Right lobe of liver (tissue), 6 donors: Measurements from ENCODE around the gene CPA3. TPM values are rescaled to one million over a fixed set of nuclear protein-coding genes. Genes with fewer than 3 reads are reported as not detected.

Experiments
- ATAC-seq, 4 donors: fragments of 200-7000 bp; cut with Tn5 transposase; one replicate each; pipeline ENCODE4 v1.9.1; 2020; ENCODE audit warnings: mild to moderate bottlenecking in 4 of 4, moderate library complexity in 4 of 4
- DNase-seq, 3 donors: peaks; one replicate each; pipeline ENCODE4 v3.0.0-alpha.2; 2020
- H3K27ac ChIP-seq, 3 donors: fragments of 200-600 bp; one replicate each; pipeline ENCODE4 v1.8.0; 2022
- H3K27me3 ChIP-seq, 2 donors: fragments of 200-600 bp; one replicate each; pipeline ENCODE4 v1.8.0; 2022
- H3K36me3 ChIP-seq, 4 donors: fragments of 200-600 bp; sonication (generic) in 1 of 4; one replicate each; pipeline versions ENCODE4 v1.5.1 to v1.8.0; 2017 to 2022; ENCODE audit warnings: control low read depth in 1 of 4
- H3K4me1 ChIP-seq, 4 donors: fragments of 200-600 bp; sonication (generic) in 1 of 4; one replicate each; pipeline versions ENCODE4 v1.5.1 to v1.8.0; 2017 to 2022; ENCODE audit warnings: control low read depth in 1 of 4
- H3K4me3 ChIP-seq, 3 donors: fragments of 200-600 bp; one replicate each; pipeline ENCODE4 v1.8.0; 2022
- H3K9me3 ChIP-seq, 4 donors: fragments of 200-600 bp; sonication (generic) in 1 of 4; one replicate each; pipeline versions ENCODE4 v1.5.1 to v1.8.0; 2017 to 2022; ENCODE audit warnings: control low read depth in 1 of 4
- CTCF ChIP-seq, 4 donors: fragments of 200-600 bp in 3 of 4; fragments of 450-650 bp in 1 of 4; IDR thresholded peaks; one replicate each; pipeline versions ENCODE4 v1.5.1 to v1.8.0; 2016 to 2022; ENCODE audit warnings: antibody characterized with exemption in 4 of 4, mild to moderate bottlenecking in 2 of 4
- POLR2A ChIP-seq: fragments of 450-650 bp; IDR thresholded peaks from one replicate; pipeline ENCODE4 v1.6.1; 2017; ENCODE audit warnings: antibody characterized with exemption, mild to moderate bottlenecking
- WGBS: methylation state at CpG from one replicate; pipeline ENCODE4 v1.1.6; 2018; ENCODE audit warnings: low coverage, low lambda C conversion rate; ENCODE audit not compliant: insufficient coverage; ENCODE audit errors: missing lambda C conversion rate; 5-methylcytosine and 5-hydroxymethylcytosine counted together
- intact Hi-C, 2 donors: fragments of 100-400 bp; cut with DNase I; formaldehyde crosslinking; loops; one replicate each; pipeline versions ENCODE4 v1.11.2 to v1.14.1; 2022
- total RNA-seq, 6 experiments: library from RNA; depleted of rRNA in 2 of 6; stranded (reverse); fragments of >200 nt in 2 of 6; fragmentation: NEBNext Ultra II Directional in 3 of 6; extraction: Animal tissue kit (Norgen Biotek cat#: 25700) in 3 of 6; gene quantifications; one replicate each; pipeline versions ENCODE4 v1.1.0 to v1.2.4, GENCODE V29; 2016 to 2023
- donor health status: DM: no; HTN: yes; CAD: no.
- donor health status: DM: no; HTN: no; CAD: no.
- donor health status: DM: no; HTN: no; CAD: no.
- donor health status: DM: no; HTN: yes; CAD: no.
- donor health status: DM: no; HTN: yes; CAD: no.

The CPA3 gene
- total RNA-seq, 6 experiments from 2014 or later: 0.12 to 0.27 (median 0.22) TPM; not detected in 1

- no peaks in the 10 kb centered on the region for H3K9me3 ChIP-seq
- WGBS: 39% methylated on average over 3 of the region's 3 CpGs
- intact Hi-C loops: no loop called here
- H3K27ac ChIP-seq: no peak overlapping the region
- H3K27me3 ChIP-seq: no peaks in the 10 kb centered on the region
- H3K36me3 ChIP-seq: no peaks in the 10 kb centered on the region
- ATAC-seq (no peak), DNase-seq (no peak)
- TF ChIP-seq POLR2A (no peak), CTCF (IDR thresholded peaks at IDR 0.05) (no peak)
- no peaks in the 10 kb centered on the region for H3K4me1 ChIP-seq
- H3K4me3 ChIP-seq: no peak overlapping the region
Observed at GRCh38 chr3:148924562-148924961, 59.5 kb downstream of the CPA3 start.

- intact Hi-C loops: no loop called here
- Histone ChIP-seq H3K27ac (no peak overlapping the region), H3K4me1 (no peaks in the 10 kb centered on the region), H3K27me3 (no peaks in the 10 kb centered on the region), H3K4me3 (no peak overlapping the region), H3K36me3 (no peaks in the 10 kb centered on the region), H3K9me3 (no peaks in the 10 kb centered on the region)
- ATAC-seq: no peak
- DNase-seq: no peak
- TF ChIP-seq POLR2A: no peak
- no peak for TF ChIP-seq CTCF (IDR thresholded peaks at IDR 0.05)
- WGBS: 64% methylated on average over 5 of the region's 5 CpGs
Observed at GRCh38 chr3:148925845-148926244, 60.7 kb downstream of the CPA3 start.

- Histone ChIP-seq H3K4me3 (no peak overlapping the region), H3K9me3 (no peaks in the 10 kb centered on the region), H3K4me1 (no peaks in the 10 kb centered on the region), H3K27me3 (no peaks in the 10 kb centered on the region), H3K36me3 (no peaks in the 10 kb centered on the region), H3K27ac (no peak overlapping the region)
- TF ChIP-seq POLR2A: no peak
- no peak for TF ChIP-seq CTCF (IDR thresholded peaks at IDR 0.05)
- WGBS: 64% methylated on average over 3 of the region's 3 CpGs
- intact Hi-C loops: no loop called here
- DNase-seq (no peak), ATAC-seq (no peak)
Observed at GRCh38 chr3:148930752-148931151, 65.7 kb downstream of the CPA3 start.

GRCh38 chr3:148931574-148931973 is 66.5 kb downstream of the CPA3 start:
- no peak for ATAC-seq
- TF ChIP-seq POLR2A (no peak), CTCF (IDR thresholded peaks at IDR 0.05) (no peak)
- no peaks in the 10 kb centered on the region for H3K4me1 ChIP-seq
- no peak for DNase-seq
- no peaks in the 10 kb centered on the region for H3K36me3 ChIP-seq
- H3K27ac ChIP-seq: no peak overlapping the region
- intact Hi-C loops: no loop called here
- H3K27me3 ChIP-seq: no peaks in the 10 kb centered on the region
- H3K9me3 ChIP-seq: no peaks in the 10 kb centered on the region
- WGBS: 73% methylated on average over 2 of the region's 4 CpGs
- no peak overlapping the region for H3K4me3 ChIP-seq

GRCh38 chr3:148932972-148933371 is 67.9 kb downstream of the CPA3 start:
- H3K4me3 ChIP-seq: no peak overlapping the region
- TF ChIP-seq CTCF (IDR thresholded peaks at IDR 0.05): no peak
- TF ChIP-seq POLR2A: no peak
- no peaks in the 10 kb centered on the region for H3K9me3 ChIP-seq
- H3K27ac ChIP-seq: no peak overlapping the region
- no peaks in the 10 kb centered on the region for H3K27me3 ChIP-seq
- H3K4me1 ChIP-seq: no peaks in the 10 kb centered on the region
- intact Hi-C loops: no loop called here
- 43% methylated on average over 3 of the region's 3 CpGs for WGBS
- ATAC-seq: no peak
- no peaks in the 10 kb centered on the region for H3K36me3 ChIP-seq
- DNase-seq: no peak
